Mesodermal cell (in vitro differentiated cells): ENCODE measurements around the gene RAMACL.

Experiments
- H3K27ac ChIP-seq: 2 replicates; pipeline ENCODE4 v1.7.0; 2013; ENCODE audit warnings: mild to moderate bottlenecking, low read depth, low read length, moderate library complexity; ENCODE audit not compliant: severe bottlenecking
- H3K36me3 ChIP-seq: 2 replicates; pipeline ENCODE4 v1.7.1; 2013; ENCODE audit warnings: mild to moderate bottlenecking, low read length, moderate library complexity; ENCODE audit not compliant: control insufficient read depth, insufficient read depth
- H3K4me1 ChIP-seq: one replicate; pipeline ENCODE4 v1.7.1; 2013; ENCODE audit warnings: mild to moderate bottlenecking, low read length; ENCODE audit not compliant: insufficient read depth, control insufficient read depth, poor library complexity, severe bottlenecking
- H3K4me3 ChIP-seq: 2 replicates; pipeline ENCODE4 v1.7.0; 2013; ENCODE audit warnings: low read length, control low read depth, mild to moderate bottlenecking; ENCODE audit not compliant: insufficient read depth, poor library complexity, severe bottlenecking; ENCODE audit errors: extremely low read depth
- H3K9me3 ChIP-seq: 2 replicates; pipeline ENCODE4 v1.7.1; 2013; ENCODE audit warnings: mild to moderate bottlenecking, low read length, moderate library complexity; ENCODE audit not compliant: control insufficient read depth
- WGBS, 2 experiments: methylation state at CpG; one replicate each; pipeline ENCODE4 v1.1.5; 2013; ENCODE audit warnings: missing lambda C conversion rate in 2 of 2; ENCODE audit not compliant: insufficient coverage in 2 of 2; 5-methylcytosine and 5-hydroxymethylcytosine counted together

Gene RAMACL

GRCh38 chr6:166626177-166627032, 39.9 kb upstream of the RAMACL start:
- Histone ChIP-seq H3K4me3 (peak overlapping the region; percentile 75), H3K36me3 (no peaks in the 10 kb centered on the region), H3K9me3 (no peaks in the 10 kb centered on the region), H3K4me1 (peaks cover 14% of the 10 kb centered on the region), H3K27ac (no peak overlapping the region)
- 5% methylated on average over 51 to 54 of the region's 66 CpGs for WGBS, 2 experiments

GRCh38 chr6:166625356-166625755, 38.9 kb upstream of the RAMACL start:
- Histone ChIP-seq H3K4me1 (peaks cover 14% of the 10 kb centered on the region), H3K27ac (no peak overlapping the region)
- 82 to 85% methylated on average over 3 of the region's 5 CpGs for WGBS, 2 experiments

DNA sequence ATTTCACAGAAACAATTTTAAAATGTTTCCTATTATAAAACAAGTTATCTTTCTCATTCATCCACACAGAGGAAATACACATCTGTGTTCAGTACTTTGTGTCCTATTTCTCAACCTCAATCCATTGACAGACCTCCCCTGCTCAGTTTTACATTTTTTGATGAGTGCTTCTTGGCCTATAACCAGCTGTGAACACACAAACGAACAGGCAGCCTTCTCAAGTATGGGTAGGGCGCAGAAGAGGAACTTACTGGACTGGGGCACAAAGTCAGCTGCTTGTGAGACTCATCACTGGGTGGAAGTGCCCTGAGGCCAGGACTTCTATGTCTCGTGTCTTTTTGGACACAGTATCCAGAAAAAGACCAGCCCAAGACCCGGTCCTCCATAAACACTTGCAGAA, 37.8 kb upstream of the RAMACL start:
- H3K4me3 ChIP-seq: no peak overlapping the region
- no peaks in the 10 kb centered on the region for H3K9me3 ChIP-seq
- H3K27ac ChIP-seq: no peak overlapping the region
- peaks cover 15% of the 10 kb centered on the region for H3K4me1 ChIP-seq
- WGBS, 2 experiments: 87 to 96% methylated on average over 4 of the region's 4 CpGs
- no peaks in the 10 kb centered on the region for H3K36me3 ChIP-seq

More at GRCh38 chr6:166625356-166625755, 38.9 kb upstream of the RAMACL start:
- Histone ChIP-seq H3K9me3 (no peaks in the 10 kb centered on the region), H3K4me3 (no peak overlapping the region), H3K36me3 (no peaks in the 10 kb centered on the region)

- no peak overlapping the region for H3K27ac ChIP-seq
- 85 to 93% methylated on average over 3 to 5 of the region's 5 CpGs for WGBS, 2 experiments
These were observed 36.8 kb upstream of the RAMACL start for GRCh38 chr6:166623318-166623717.

DNA sequence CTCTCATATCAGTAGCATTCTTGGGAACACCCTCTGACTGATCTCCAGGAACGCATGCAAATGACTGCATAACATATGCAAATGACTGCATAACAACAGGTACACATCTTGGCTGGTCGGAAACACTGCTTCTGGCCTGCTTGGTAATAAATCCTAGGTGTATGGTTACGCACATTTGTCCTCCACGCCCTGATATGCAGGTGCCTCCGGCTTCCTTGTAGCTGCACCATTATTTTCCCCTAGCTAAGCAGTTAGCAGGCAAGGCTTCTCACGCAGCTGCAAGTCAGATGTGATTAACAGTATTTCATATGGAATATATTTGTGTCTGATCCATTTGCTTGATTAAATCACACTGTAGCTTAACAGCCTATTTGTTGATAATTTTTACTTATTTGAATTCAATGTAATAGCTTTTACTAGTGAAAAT, 34.6 kb upstream of the RAMACL start:
- 78% methylated on average over 3 to 5 of the region's 6 CpGs for WGBS, 2 experiments
- Histone ChIP-seq H3K4me1 (peaks cover 13% of the 10 kb centered on the region), H3K36me3 (peaks cover 14% of the 10 kb centered on the region), H3K9me3 (no peaks in the 10 kb centered on the region), H3K27ac (no peak overlapping the region), H3K4me3 (no peak overlapping the region)

More at GRCh38 chr6:166623318-166623717, 36.8 kb upstream of the RAMACL start:
- H3K36me3 ChIP-seq: peaks cover 7% of the 10 kb centered on the region
- H3K4me3 ChIP-seq: no peak overlapping the region
- H3K4me1 ChIP-seq: peaks cover 14% of the 10 kb centered on the region
- no peaks in the 10 kb centered on the region for H3K9me3 ChIP-seq

DNA sequence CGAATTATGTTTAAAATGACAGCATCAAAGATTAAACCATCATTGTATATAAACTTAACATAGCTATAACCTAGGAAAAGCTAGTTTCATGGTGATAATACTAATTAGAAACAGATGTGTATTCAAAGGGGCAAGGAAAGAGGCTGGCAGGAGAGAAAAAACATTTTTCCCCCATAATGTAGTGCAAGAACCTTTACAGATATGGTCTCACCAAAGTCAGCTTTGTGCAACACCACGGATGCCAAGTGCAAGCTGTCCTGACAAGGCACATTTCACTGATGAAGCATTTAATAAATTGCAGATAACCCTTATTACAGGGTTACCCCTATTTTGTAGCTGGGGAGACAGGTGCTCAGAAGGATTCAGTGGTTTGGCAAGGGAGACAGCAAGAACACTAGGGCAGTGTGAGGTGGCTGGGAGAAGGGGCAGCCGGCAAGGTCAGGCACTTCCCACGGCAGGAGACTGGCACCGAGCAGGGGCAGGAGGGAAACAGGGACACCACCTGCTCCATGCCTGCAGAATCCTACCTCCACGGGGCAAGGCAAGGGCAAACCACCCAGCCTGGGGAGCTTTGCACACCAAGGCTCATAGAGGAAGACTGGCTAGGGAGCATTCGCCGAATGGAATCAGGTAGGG, 34.1 kb upstream of the RAMACL start:
- Histone ChIP-seq H3K36me3 (peaks cover 14% of the 10 kb centered on the region), H3K27ac (peak overlapping the region; percentile 33), H3K9me3 (no peaks in the 10 kb centered on the region), H3K4me3 (no peak overlapping the region), H3K4me1 (peaks cover 18% of the 10 kb centered on the region)
- WGBS, 2 experiments: 66 to 79% methylated on average over 6 of the region's 8 CpGs

GRCh38 chr6:166619912-166620311, 33.4 kb upstream of the RAMACL start:
- Histone ChIP-seq H3K36me3 (peaks cover 14% of the 10 kb centered on the region), H3K4me3 (no peak overlapping the region), H3K27ac (peak overlapping the region; percentile 33), H3K4me1 (peaks cover 25% of the 10 kb centered on the region), H3K9me3 (no peaks in the 10 kb centered on the region)
- 89 to 95% methylated on average over 2 to 3 of the region's 3 CpGs for WGBS, 2 experiments

- no peak overlapping the region for H3K4me3 ChIP-seq
- peaks cover 14% of the 10 kb centered on the region for H3K36me3 ChIP-seq
- WGBS, 2 experiments: 92 to 95% methylated on average over 23 to 26 of the region's 27 CpGs
- H3K9me3 ChIP-seq: no peaks in the 10 kb centered on the region
- H3K27ac ChIP-seq: peak overlapping the region; percentile 17
- H3K4me1 ChIP-seq: peaks cover 29% of the 10 kb centered on the region
These were observed 32.6 kb upstream of the RAMACL start for GRCh38 chr6:166618866-166619761.

DNA sequence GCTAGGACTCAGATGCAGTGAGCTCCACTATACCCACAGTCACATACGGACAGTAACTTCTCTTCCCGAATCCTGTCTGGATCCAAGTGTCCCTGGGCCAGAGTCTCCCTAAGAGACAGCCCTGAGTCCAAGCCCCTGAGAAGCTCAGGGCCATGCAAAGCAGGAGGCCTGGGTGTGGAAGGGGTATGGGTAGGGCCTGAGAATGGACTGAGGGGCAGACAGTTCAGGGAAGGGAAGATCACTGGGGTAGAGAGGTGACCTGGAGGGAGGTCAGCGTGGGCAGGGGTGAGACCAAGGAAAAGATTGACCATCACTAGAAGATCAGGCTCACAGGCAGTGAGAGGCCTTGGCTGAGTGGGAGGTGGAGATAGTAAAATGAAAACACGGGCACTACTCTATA, 31.8 kb upstream of the RAMACL start:
- Histone ChIP-seq H3K27ac (no peak overlapping the region), H3K4me3 (no peak overlapping the region), H3K9me3 (no peaks in the 10 kb centered on the region), H3K36me3 (peaks cover 14% of the 10 kb centered on the region), H3K4me1 (peaks cover 29% of the 10 kb centered on the region)
- 93 to 100% methylated on average over 1 to 4 of the region's 4 CpGs for WGBS, 2 experiments

GRCh38 chr6:166617359-166617758, 30.9 kb upstream of the RAMACL start:
- WGBS, 2 experiments: 87 to 88% methylated on average over 6 to 7 of the region's 7 CpGs
- H3K4me3 ChIP-seq: no peak overlapping the region
- peaks cover 29% of the 10 kb centered on the region for H3K4me1 ChIP-seq
- H3K36me3 ChIP-seq: peaks cover 14% of the 10 kb centered on the region
- no peaks in the 10 kb centered on the region for H3K9me3 ChIP-seq
- H3K27ac ChIP-seq: no peak overlapping the region
